Measurements from ENCODE around the gene MYO1E. TPM values are rescaled to one million over a fixed set of nuclear protein-coding genes. Genes with fewer than 3 reads are reported as not detected.
"Not testable (repeated sequence)": the region's sequence is repeated elsewhere in the genome, so short reads cannot be mapped to it uniquely, and the experiment has no call there.

Gene MYO1E
- total RNA-seq, 1 donor = 336 TPM

DNA sequence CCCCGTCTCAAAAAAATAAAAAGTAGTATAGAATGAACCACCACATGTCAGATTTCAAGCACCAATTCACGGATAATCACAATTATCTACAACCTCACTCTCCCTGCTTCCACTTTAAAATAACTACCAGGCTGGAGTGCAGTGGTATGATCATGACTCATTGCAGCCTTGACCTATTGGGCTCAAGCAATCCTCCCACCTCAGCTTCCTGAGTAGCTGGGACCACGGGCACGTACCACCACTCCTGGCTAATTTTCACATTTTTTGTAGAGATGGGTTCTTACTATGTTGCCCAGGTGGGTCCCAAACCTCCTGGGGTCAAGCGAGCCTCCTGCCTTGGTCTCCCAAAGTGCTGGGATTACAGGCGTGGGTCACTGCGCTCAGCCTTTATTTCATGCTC lies 204.1 kb downstream of the MYO1E start:
- Histone ChIP-seq H3K4me3 (ENCODE audit: insufficient read depth, low read length) (no peak overlapping the region), H3K36me3 (ENCODE audit: insufficient read depth, low read length) (peaks cover 56% of the 10 kb centered on the region), H3K4me1 (ENCODE audit: insufficient read depth, low read length) (peaks cover 38% of the 10 kb centered on the region), H2AFZ (ENCODE audit: low read length) (no peak overlapping the region), H3K79me2 (ENCODE audit: insufficient read depth, low read length) (no peaks in the 10 kb centered on the region), H3K4me2 (ENCODE audit: insufficient read depth, low read length) (no peak overlapping the region), H3K27me3 (ENCODE audit: insufficient read depth, low read length) (no peaks in the 10 kb centered on the region), H4K20me1 (ENCODE audit: insufficient read depth, low read length) (no peaks in the 10 kb centered on the region), H3K27ac (ENCODE audit: low read depth, low read length) (peak overlapping the region; percentile 91), H3K9me3 (ENCODE audit: low read depth, low read length) (no peaks in the 10 kb centered on the region)
- TF ChIP-seq, protein P1, sequence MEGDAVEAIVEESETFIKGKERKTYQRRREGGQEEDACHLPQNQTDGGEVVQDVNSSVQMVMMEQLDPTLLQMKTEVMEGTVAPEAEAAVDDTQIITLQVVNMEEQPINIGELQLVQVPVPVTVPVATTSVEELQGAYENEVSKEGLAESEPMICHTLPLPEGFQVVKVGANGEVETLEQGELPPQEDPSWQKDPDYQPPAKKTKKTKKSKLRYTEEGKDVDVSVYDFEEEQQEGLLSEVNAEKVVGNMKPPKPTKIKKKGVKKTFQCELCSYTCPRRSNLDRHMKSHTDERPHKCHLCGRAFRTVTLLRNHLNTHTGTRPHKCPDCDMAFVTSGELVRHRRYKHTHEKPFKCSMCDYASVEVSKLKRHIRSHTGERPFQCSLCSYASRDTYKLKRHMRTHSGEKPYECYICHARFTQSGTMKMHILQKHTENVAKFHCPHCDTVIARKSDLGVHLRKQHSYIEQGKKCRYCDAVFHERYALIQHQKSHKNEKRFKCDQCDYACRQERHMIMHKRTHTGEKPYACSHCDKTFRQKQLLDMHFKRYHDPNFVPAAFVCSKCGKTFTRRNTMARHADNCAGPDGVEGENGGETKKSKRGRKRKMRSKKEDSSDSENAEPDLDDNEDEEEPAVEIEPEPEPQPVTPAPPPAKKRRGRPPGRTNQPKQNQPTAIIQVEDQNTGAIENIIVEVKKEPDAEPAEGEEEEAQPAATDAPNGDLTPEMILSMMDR (IDR thresholded peaks at IDR 0.05; ENCODE audit: extremely low read depth, low read depth, low read length) = no peak
- DNase-seq (ENCODE audit: insufficient read length, low spot score, missing footprints) = no peak

DNA sequence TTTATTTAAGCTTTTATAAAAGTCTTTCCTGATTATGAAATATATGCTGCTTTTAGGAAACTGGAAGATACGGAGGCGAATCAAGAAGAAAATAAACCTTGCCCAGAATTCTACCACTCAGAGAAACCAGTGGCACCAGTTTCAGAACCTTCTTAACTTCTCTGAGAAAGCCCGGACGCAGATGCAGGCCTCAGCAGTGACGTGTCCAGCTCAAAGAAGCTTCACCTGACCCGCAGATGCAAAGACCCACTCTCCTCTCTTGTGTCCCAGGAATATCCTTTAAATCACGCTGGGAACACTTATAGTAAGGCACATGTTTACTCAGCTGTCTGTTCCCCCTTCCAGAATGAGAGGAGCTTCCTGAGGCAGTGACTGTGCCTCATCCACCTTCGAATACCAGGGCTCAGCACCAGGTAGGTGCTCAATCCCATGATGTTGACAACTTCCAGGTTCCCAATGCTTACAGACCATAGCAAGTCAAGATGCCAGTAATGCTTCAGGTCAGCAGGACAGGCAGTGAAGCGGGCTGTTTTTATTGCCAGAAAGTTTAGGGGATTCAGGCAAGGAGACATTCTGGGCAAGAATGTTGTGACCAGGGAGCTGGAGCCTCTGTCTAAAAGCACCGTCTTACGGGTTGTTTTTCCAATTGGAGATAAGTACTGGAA lies 205.9 kb downstream of the MYO1E start:
- no peak overlapping the region for H3K27ac ChIP-seq (ENCODE audit: low read depth, low read length)
- peaks cover 56% of the 10 kb centered on the region for H3K36me3 ChIP-seq (ENCODE audit: insufficient read depth, low read length)
- H2AFZ ChIP-seq (ENCODE audit: low read length) = no peak overlapping the region
- TF ChIP-seq, protein P1 (IDR thresholded peaks at IDR 0.05; ENCODE audit: extremely low read depth, low read depth, low read length) = no peak
- DNase-seq (ENCODE audit: insufficient read length, low spot score, missing footprints) = no peak
- H3K79me2 ChIP-seq (ENCODE audit: insufficient read depth, low read length) = no peaks in the 10 kb centered on the region
- no peaks in the 10 kb centered on the region for H3K27me3 ChIP-seq (ENCODE audit: insufficient read depth, low read length)
- no peaks in the 10 kb centered on the region for H4K20me1 ChIP-seq (ENCODE audit: insufficient read depth, low read length)
- H3K4me3 ChIP-seq (ENCODE audit: insufficient read depth, low read length) = no peak overlapping the region
- no peak overlapping the region for H3K4me2 ChIP-seq (ENCODE audit: insufficient read depth, low read length)
- H3K9me3 ChIP-seq (ENCODE audit: low read depth, low read length) = no peaks in the 10 kb centered on the region
- peaks cover 38% of the 10 kb centered on the region for H3K4me1 ChIP-seq (ENCODE audit: insufficient read depth, low read length)

DNA sequence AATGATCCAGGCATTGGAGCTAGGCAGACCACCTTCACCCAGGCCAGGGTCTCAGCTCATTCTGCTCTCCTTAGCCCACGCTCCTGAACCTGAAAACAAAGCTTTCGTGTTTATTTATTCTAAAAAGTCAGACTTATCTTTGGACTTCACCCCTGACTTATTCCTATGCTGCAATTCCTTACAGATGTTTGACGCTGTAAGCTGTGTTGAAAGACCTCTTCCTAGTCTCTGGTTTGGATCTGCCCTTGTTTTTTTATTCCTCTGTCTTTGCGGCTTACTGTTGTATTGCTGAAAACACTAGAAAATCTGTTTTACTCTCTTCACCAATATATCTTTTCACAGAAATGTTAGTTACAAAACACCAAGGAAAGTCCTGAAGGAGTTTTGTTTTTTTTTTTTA lies 206.5 kb downstream of the MYO1E start:
- no peak for DNase-seq (ENCODE audit: insufficient read length, low spot score, missing footprints)
- Histone ChIP-seq H3K4me2 (ENCODE audit: insufficient read depth, low read length) (no peak overlapping the region), H3K9me3 (ENCODE audit: low read depth, low read length) (no peaks in the 10 kb centered on the region), H3K4me1 (ENCODE audit: insufficient read depth, low read length) (peaks cover 38% of the 10 kb centered on the region), H3K27ac (ENCODE audit: low read depth, low read length) (peak overlapping the region; percentile 14), H3K36me3 (ENCODE audit: insufficient read depth, low read length) (peaks cover 56% of the 10 kb centered on the region), H4K20me1 (ENCODE audit: insufficient read depth, low read length) (no peaks in the 10 kb centered on the region), H3K4me3 (ENCODE audit: insufficient read depth, low read length) (no peak overlapping the region), H3K27me3 (ENCODE audit: insufficient read depth, low read length) (no peaks in the 10 kb centered on the region), H2AFZ (ENCODE audit: low read length) (no peak overlapping the region), H3K79me2 (ENCODE audit: insufficient read depth, low read length) (no peaks in the 10 kb centered on the region)
- TF ChIP-seq, protein P1 (IDR thresholded peaks at IDR 0.05; ENCODE audit: extremely low read depth, low read depth, low read length) = no peak

DNA sequence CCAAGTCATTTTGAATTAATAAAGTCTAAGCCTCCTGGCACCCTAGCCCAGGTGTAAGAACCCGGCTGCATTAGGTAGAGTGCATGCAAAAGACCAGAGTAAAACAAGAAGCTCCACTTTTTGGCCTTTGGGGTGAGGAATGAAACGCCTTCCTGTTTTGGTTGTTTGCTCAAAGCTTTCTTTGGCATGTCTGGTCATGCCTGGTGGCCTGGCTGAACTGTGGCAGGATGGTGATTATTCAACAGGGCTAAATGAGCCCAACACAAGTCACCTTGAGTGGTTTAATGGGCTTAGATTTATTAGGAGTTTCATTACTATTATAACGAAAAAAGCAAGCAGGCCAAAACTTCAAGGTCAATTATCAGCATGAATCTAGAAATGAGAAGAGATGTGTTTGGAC lies 206.9 kb downstream of the MYO1E start:
- TF ChIP-seq, protein P1 (IDR thresholded peaks at IDR 0.05; ENCODE audit: extremely low read depth, low read depth, low read length) = no peak
- H3K4me3 ChIP-seq (ENCODE audit: insufficient read depth, low read length) = no peak overlapping the region
- H3K4me2 ChIP-seq (ENCODE audit: insufficient read depth, low read length) = no peak overlapping the region
- H4K20me1 ChIP-seq (ENCODE audit: insufficient read depth, low read length) = no peaks in the 10 kb centered on the region
- H3K9me3 ChIP-seq (ENCODE audit: low read depth, low read length) = no peaks in the 10 kb centered on the region
- no peaks in the 10 kb centered on the region for H3K79me2 ChIP-seq (ENCODE audit: insufficient read depth, low read length)
- H3K36me3 ChIP-seq (ENCODE audit: insufficient read depth, low read length) = peaks cover 57% of the 10 kb centered on the region
- no peak for DNase-seq (ENCODE audit: insufficient read length, low spot score, missing footprints)
- H3K27ac ChIP-seq (ENCODE audit: low read depth, low read length) = peak overlapping the region; percentile 14
- H3K4me1 ChIP-seq (ENCODE audit: insufficient read depth, low read length) = peaks cover 35% of the 10 kb centered on the region
- H2AFZ ChIP-seq (ENCODE audit: low read length) = no peak overlapping the region
- no peaks in the 10 kb centered on the region for H3K27me3 ChIP-seq (ENCODE audit: insufficient read depth, low read length)

DNA sequence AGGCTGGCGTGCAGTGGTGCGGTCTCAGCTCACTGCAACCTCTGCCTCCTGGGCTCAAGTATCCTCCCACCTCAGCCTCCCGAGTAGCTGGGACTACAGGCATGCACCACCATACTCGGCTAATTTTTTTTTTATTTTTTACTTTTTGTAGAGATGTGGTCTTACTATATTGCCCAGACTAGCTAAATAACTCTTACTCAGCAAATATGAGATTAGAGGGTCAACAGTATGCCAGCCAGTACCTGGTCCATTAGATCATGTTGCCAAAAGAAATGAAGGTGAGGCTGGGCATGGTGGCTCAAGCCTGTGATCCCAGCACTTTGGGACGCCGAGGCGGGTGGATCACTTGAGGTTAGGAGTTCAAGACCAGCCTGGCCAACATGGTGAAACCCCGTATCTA lies 210.6 kb downstream of the MYO1E start:
- H4K20me1 ChIP-seq (ENCODE audit: insufficient read depth, low read length); H3K79me2 ChIP-seq (ENCODE audit: insufficient read depth, low read length); H2AFZ ChIP-seq (ENCODE audit: low read length); H3K4me1 ChIP-seq (ENCODE audit: insufficient read depth, low read length); H3K4me3 ChIP-seq (ENCODE audit: insufficient read depth, low read length); DNase-seq (ENCODE audit: insufficient read length, low spot score, missing footprints); H3K9me3 ChIP-seq (ENCODE audit: low read depth, low read length); H3K27me3 ChIP-seq (ENCODE audit: insufficient read depth, low read length); H3K4me2 ChIP-seq (ENCODE audit: insufficient read depth, low read length); H3K27ac ChIP-seq (ENCODE audit: low read depth, low read length): not testable (repeated sequence)
- H3K36me3 ChIP-seq (ENCODE audit: insufficient read depth, low read length) = peaks cover 91% of the 10 kb centered on the region

Measured in osteoblast (primary cell).